Endothelial cell of umbilical vein (primary cell): ENCODE measurements around the gene NUDT2. TPM values are rescaled to one million over a fixed set of nuclear protein-coding genes. Genes with fewer than 3 reads are reported as not detected.

Experiments
- BruUV-seq: library from RNA; stranded (reverse); fragments of 400-500 nt; replicated peaks from 2 replicates; lab custom pipeline; 2021; lab: Mats Ljungman, UMichigan
- CTCF ChIA-PET: fragments of 300-600, 350-600 bp; sonication (Branson Sonifier 250); formaldehyde crosslinking; loops from one replicate; lab custom pipeline; 2021; ENCODE audit warnings: antibody characterized with exemption, inconsistent platforms; lab: Charles Lee
- POLR2A ChIA-PET: fragments of 300-600, 350-600 bp; sonication (Branson Sonifier 250); formaldehyde crosslinking; loops from one replicate; lab custom pipeline; 2021; ENCODE audit warnings: antibody characterized with exemption, inconsistent platforms; lab: Charles Lee
- DNase-seq: peaks from one replicate; pipeline ENCODE4 v3.0.0-alpha.2; 2011; ENCODE audit warnings: low read depth, low spot score
- FAIRE-seq: peaks from 2 replicates; lab custom pipeline; 2011; peaks lifted over from hg19 to GRCh38; lab: Jason Lieb, UNC
- H2AFZ ChIP-seq: 2 replicates; pipeline ENCODE4 v1.6.0; 2012; ENCODE audit warnings: low read depth, low read length, control low read depth, inconsistent platforms
- H3K27ac ChIP-seq: 2 replicates; pipeline ENCODE4 v1.5.1; 2011; ENCODE audit warnings: low read depth, mild to moderate bottlenecking, control low read depth, low read length, moderate library complexity; ENCODE audit not compliant: insufficient read depth
- H3K27me3 ChIP-seq, 2 experiments: 2 replicates each; pipeline versions ENCODE4 v1.6.0 to v1.6.1; 2011; ENCODE audit warnings: low read length in 2 of 2, mixed read lengths in 1 of 2; ENCODE audit not compliant: control insufficient read depth in 2 of 2, insufficient read depth in 2 of 2
- H3K36me3 ChIP-seq, 2 experiments: 2 replicates in 1 of 2; 3 replicates in 1 of 2; pipeline ENCODE4 v1.5.1; 2011; ENCODE audit warnings: low read length in 2 of 2, mild to moderate bottlenecking in 1 of 2, moderate library complexity in 1 of 2; ENCODE audit not compliant: control insufficient read depth in 2 of 2, insufficient read depth in 2 of 2; ENCODE audit errors: extremely low read depth in 1 of 2
- H3K4me1 ChIP-seq: 3 replicates; pipeline ENCODE4 v1.5.1; 2011; ENCODE audit warnings: mild to moderate bottlenecking, low read length; ENCODE audit not compliant: control insufficient read depth, insufficient read depth; ENCODE audit errors: extremely low read depth
- H3K4me2 ChIP-seq: 2 replicates; pipeline ENCODE4 v1.6.1; 2011; ENCODE audit warnings: low read length, control low read depth, mixed read lengths; ENCODE audit not compliant: insufficient read depth
- H3K4me3 ChIP-seq, 3 experiments: fragments of 200-600 bp in 1 of 3; sonication (generic), shearing (Covaris generic) in 1 of 3; replicated peaks in 1 of 3; 2 replicates each; pipeline ENCODE4 v1.5.1; 2011 to 2016; ENCODE audit warnings: control low read depth in 3 of 3, low read length in 3 of 3, mild to moderate bottlenecking in 2 of 3, inconsistent platforms in 1 of 3, low read depth in 1 of 3, moderate library complexity in 1 of 3; ENCODE audit not compliant: insufficient read depth in 1 of 3
- H3K79me2 ChIP-seq: 2 replicates; pipeline ENCODE4 v1.6.0; 2012; ENCODE audit warnings: low read length, inconsistent platforms; ENCODE audit not compliant: control insufficient read depth, insufficient read depth
- H3K9ac ChIP-seq: replicated peaks from 2 replicates; pipeline ENCODE3; 2011; ENCODE audit warnings: low read length, control low read depth; ENCODE audit not compliant: insufficient read depth; ENCODE audit errors: extremely low read depth
- H3K9me1 ChIP-seq: replicated peaks from 3 replicates; pipeline ENCODE4 v1.6.0; 2011; ENCODE audit warnings: mild to moderate bottlenecking, low read length; ENCODE audit not compliant: control insufficient read depth, insufficient read depth; ENCODE audit errors: extremely low read depth
- H3K9me3 ChIP-seq: replicated peaks from 2 replicates; pipeline ENCODE4 v1.5.1; 2012; ENCODE audit warnings: low read length, inconsistent platforms; ENCODE audit not compliant: control insufficient read depth, insufficient read depth
- H4K20me1 ChIP-seq: replicated peaks from 2 replicates; pipeline ENCODE3; 2011; ENCODE audit warnings: mild to moderate bottlenecking, low read length; ENCODE audit not compliant: control insufficient read depth, insufficient read depth; ENCODE audit errors: extremely low read depth
- EZH2 ChIP-seq: IDR thresholded peaks from 2 replicates; pipeline ENCODE4 v1.6.1; 2012; ENCODE audit warnings: borderline replicate concordance, low read depth, mild to moderate bottlenecking, moderate library complexity, low read length, inconsistent platforms; ENCODE audit not compliant: severe bottlenecking
- FOS ChIP-seq: IDR thresholded peaks from 2 replicates; pipeline ENCODE4 v1.6.1; 2011; ENCODE audit warnings: mild to moderate bottlenecking, low read length, moderate library complexity, borderline replicate concordance; ENCODE audit not compliant: insufficient read depth
- GATA2 ChIP-seq: IDR thresholded peaks from 2 replicates; pipeline ENCODE4 v1.7.0; 2011; ENCODE audit warnings: low read depth, mild to moderate bottlenecking, moderate library complexity, mixed read lengths, low read length; ENCODE audit not compliant: insufficient read length, insufficient read depth
- JUN ChIP-seq: IDR thresholded peaks from 2 replicates; pipeline ENCODE4 v1.6.1; 2011; ENCODE audit warnings: borderline replicate concordance, low read depth; ENCODE audit not compliant: insufficient read length, insufficient read depth
- MYC ChIP-seq: IDR thresholded peaks from one replicate; pipeline ENCODE4 v1.6.1; 2011; ENCODE audit warnings: mild to moderate bottlenecking, low read depth, low read length
- POLR2A ChIP-seq: IDR thresholded peaks from 2 replicates; pipeline ENCODE4 v1.6.1; 2012; ENCODE audit warnings: low read depth, mild to moderate bottlenecking, control low read depth, low read length
- POLR2AphosphoS5 ChIP-seq: IDR thresholded peaks from 2 replicates; pipeline ENCODE4 v1.6.1; 2012; ENCODE audit warnings: low read depth, mild to moderate bottlenecking, control low read depth, low read length, moderate library complexity; ENCODE audit not compliant: insufficient read depth
- dilution Hi-C: fragments of 300-500 bp; cut with MboI; formaldehyde crosslinking; loops from one replicate; pipeline ENCODE4 v1.15.0; 2019; ENCODE audit warnings: low sequenced_read_pairs; ENCODE audit not compliant: extremely low pct_ligation_motif_present
- intact Hi-C: fragments of 100-400 bp; cut with micrococcal nuclease; formaldehyde crosslinking; loops from one replicate; pipeline ENCODE4 v1.10.0; 2022
- polyA plus RNA-seq, 4 experiments: library from polyadenylated mRNA; depleted of rRNA in 3 of 4; stranded (reverse) in 3 of 4; unstranded in 1 of 4; fragments of >200 nt; gene quantifications; 2 replicates each; pipeline versions ENCODE4 v1.2.1 to v1.2.3, GENCODE V29; 2011 to 2012; ENCODE audit warnings: missing spikeins in 1 of 4
- total RNA-seq: library from RNA; stranded (reverse); gene quantifications from 2 replicates; pipeline ENCODE4 v1.2.3, GENCODE V29; 2021
- TF ChIP-seq, protein P1 (sequence below): IDR thresholded peaks from 2 replicates; pipeline ENCODE4 v1.6.1; 2011; ENCODE audit not compliant: insufficient read depth, insufficient read length
- TF ChIP-seq, protein P2 (sequence below), 2 donors: IDR thresholded peaks; 1 replicate in 1 of 2; 2 replicates in 1 of 2; pipeline ENCODE4 v1.5.1; 2011; ENCODE audit warnings: low read length in 2 of 2, mild to moderate bottlenecking in 2 of 2, moderate library complexity in 2 of 2, control low read depth in 1 of 2, inconsistent platforms in 1 of 2, low read depth in 1 of 2; ENCODE audit not compliant: insufficient read depth in 1 of 2; ENCODE audit errors: extremely low read depth in 1 of 2

Gene NUDT2
- total and polyA plus RNA-seq, 2 donors (not counting 3 experiments of a cell fraction or from before 2014, with no cell fraction given) = 25.1 to 45.2 TPM

DNA sequence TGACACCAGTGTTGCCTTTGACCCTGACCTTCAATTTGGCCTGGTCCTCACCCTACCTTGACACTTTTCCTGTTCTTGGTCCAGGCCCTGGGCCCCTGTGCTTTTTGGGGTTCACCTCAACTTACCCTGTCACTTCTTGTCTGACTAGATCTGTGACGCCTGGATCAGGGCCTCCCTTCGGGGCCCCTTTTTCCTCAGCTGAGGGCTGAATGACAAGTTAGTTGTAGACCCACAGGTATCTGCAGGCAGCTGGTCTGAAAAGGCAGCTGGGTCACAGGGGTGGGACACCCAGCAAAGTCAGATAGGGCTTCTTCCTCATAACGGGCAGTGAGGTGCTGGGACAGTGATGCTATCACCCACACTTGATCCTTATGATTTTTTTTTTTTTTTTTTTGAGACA lies 57.3 kb downstream of the NUDT2 start:
- H3K4me2 ChIP-seq = no peak overlapping the region
- H3K9me1 ChIP-seq = no peaks in the 10 kb centered on the region
- no peaks in the 10 kb centered on the region for H4K20me1 ChIP-seq
- intact Hi-C loops (no loop called here), dilution Hi-C loops (no loop called here)
- no peak for FAIRE-seq
- no peak overlapping the region for H3K4me3 ChIP-seq
- no peak for TF ChIP-seq EZH2
- TF ChIP-seq, protein P1, sequence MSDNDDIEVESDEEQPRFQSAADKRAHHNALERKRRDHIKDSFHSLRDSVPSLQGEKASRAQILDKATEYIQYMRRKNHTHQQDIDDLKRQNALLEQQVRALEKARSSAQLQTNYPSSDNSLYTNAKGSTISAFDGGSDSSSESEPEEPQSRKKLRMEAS = no peak
- TF ChIP-seq, protein P2, sequence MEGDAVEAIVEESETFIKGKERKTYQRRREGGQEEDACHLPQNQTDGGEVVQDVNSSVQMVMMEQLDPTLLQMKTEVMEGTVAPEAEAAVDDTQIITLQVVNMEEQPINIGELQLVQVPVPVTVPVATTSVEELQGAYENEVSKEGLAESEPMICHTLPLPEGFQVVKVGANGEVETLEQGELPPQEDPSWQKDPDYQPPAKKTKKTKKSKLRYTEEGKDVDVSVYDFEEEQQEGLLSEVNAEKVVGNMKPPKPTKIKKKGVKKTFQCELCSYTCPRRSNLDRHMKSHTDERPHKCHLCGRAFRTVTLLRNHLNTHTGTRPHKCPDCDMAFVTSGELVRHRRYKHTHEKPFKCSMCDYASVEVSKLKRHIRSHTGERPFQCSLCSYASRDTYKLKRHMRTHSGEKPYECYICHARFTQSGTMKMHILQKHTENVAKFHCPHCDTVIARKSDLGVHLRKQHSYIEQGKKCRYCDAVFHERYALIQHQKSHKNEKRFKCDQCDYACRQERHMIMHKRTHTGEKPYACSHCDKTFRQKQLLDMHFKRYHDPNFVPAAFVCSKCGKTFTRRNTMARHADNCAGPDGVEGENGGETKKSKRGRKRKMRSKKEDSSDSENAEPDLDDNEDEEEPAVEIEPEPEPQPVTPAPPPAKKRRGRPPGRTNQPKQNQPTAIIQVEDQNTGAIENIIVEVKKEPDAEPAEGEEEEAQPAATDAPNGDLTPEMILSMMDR (IDR thresholded peaks at IDR 0.05; ENCODE audit: extremely low read depth in 1 of 2, insufficient read depth in 1 of 2, low read depth in 1 of 2, low read length in 2 of 2) = no peak
- no peak for DNase-seq
- H3K27me3 ChIP-seq = peaks cover 0 to 9% of the 10 kb centered on the region in 2 experiments
- H3K4me1 ChIP-seq = no peaks in the 10 kb centered on the region
- H2AFZ ChIP-seq = no peak overlapping the region
- ChIA-PET POLR2A (interaction anchor here (0.6 kb wide), 1 partner anchor 12 kb away, joined by 4 read pairs; no protein-coding TSS in a partner anchor), CTCF (interaction anchor here (1.2 to 4.0 kb wide), 2 partner anchors 8 to 17 kb away, joined by 3 to 29 read pairs; no protein-coding TSS in a partner anchor)
- BruUV-seq = no TSS peak
- no peak overlapping the region for H3K9ac ChIP-seq
- no peaks in the 10 kb centered on the region for H3K9me3 ChIP-seq
- no peaks in the 10 kb centered on the region for H3K36me3 ChIP-seq
- no peak overlapping the region for H3K27ac ChIP-seq
- H3K79me2 ChIP-seq = no peaks in the 10 kb centered on the region

DNA sequence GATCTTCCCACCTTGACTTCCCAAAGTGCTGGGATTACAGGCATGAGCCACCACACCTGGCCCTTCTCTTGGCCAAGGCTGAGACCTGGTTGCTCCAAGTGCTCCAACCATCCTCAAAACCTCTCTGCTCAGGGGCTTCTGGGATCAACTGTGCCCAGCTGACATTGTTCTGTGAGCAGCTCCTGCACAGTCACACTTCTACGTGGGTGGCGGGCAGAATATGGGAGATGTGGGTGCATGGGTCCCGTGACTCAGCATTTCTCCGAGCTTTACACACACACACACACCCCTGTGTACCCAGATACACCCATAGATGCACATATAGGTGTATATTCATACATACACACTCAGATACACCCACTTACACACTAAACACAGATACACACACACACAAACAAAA lies 57.9 kb downstream of the NUDT2 start:
- Histone ChIP-seq H3K79me2 (no peaks in the 10 kb centered on the region), H3K4me1 (no peaks in the 10 kb centered on the region), H3K36me3 (no peaks in the 10 kb centered on the region), H3K27me3 (peaks cover 0 to 9% of the 10 kb centered on the region in 2 experiments), H3K9me1 (no peaks in the 10 kb centered on the region), H4K20me1 (no peaks in the 10 kb centered on the region), H3K27ac (no peak overlapping the region), H3K9ac (no peak overlapping the region), H2AFZ (no peak overlapping the region), H3K4me2 (no peak overlapping the region), H3K4me3 (no peak overlapping the region), H3K9me3 (no peaks in the 10 kb centered on the region)
- TF ChIP-seq, protein P2 (IDR thresholded peaks at IDR 0.05; ENCODE audit: extremely low read depth in 1 of 2, insufficient read depth in 1 of 2, low read depth in 1 of 2, low read length in 2 of 2) = no peak
- TF ChIP-seq JUN = no peak
- TF ChIP-seq POLR2A = no peak
- TF ChIP-seq GATA2 = no peak
- TF ChIP-seq POLR2AphosphoS5 = no peak
- TF ChIP-seq EZH2 = no peak
- no peak for TF ChIP-seq FOS
- TF ChIP-seq, protein P1 = no peak
- TF ChIP-seq MYC = no peak
- dilution Hi-C loops (no loop called here), intact Hi-C loops (no loop called here)
- POLR2A ChIA-PET = no interaction called here
- DNase-seq = no peak
- no peak for FAIRE-seq
- CTCF ChIA-PET = interaction anchor here (4.0 kb wide), 1 partner anchor 16 kb away, joined by 29 read pairs; no protein-coding TSS in a partner anchor
- no TSS peak for BruUV-seq
